CD4-positive, alpha-beta T cell treated with Interferon gamma for 1 hour (primary cell): ENCODE measurements around the gene KLHL30.

ENCODE experiments used
- DNase-seq: peaks from one replicate; pipeline ENCODE4 v3.0.0-alpha.2; 2020

The KLHL30 gene

DNA sequence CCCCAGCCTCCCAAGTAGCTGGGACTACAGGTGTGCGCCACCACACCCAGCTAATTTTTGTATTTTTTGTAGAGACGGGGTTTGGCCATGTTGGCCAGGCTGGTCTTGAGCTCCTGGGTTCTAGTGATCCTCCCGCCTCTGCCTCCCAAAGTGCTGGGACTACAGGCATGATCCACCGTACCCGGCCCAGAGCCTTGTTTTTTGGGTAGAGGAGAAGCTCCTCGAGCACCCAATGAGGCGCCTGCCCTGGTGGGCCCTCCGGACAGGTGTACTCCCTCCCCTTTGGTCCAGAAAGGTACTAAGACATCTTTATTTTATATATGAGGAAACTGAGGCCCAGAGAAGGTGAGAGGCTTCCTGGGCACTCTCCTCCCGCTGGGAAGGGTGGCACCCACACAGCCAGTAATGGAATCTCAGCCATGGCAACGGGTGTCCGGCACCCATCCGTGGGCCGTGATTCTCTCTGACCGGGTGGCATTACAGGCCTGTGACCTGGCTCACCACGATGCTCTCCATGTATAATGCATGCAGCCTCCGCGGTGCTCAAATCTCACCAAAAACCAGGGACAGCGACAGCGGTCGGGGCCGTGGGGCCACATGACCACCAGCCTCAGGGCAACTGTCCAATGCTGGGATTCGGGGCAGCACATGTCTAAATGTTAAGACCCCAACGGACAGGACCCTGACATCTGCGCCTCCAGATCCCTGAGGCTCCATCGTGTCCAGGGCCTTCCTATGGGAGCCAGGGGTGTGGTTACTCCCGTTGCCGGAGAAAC lies 16.8 kb upstream of the KLHL30 start:
- DNase-seq = no peak

DNA sequence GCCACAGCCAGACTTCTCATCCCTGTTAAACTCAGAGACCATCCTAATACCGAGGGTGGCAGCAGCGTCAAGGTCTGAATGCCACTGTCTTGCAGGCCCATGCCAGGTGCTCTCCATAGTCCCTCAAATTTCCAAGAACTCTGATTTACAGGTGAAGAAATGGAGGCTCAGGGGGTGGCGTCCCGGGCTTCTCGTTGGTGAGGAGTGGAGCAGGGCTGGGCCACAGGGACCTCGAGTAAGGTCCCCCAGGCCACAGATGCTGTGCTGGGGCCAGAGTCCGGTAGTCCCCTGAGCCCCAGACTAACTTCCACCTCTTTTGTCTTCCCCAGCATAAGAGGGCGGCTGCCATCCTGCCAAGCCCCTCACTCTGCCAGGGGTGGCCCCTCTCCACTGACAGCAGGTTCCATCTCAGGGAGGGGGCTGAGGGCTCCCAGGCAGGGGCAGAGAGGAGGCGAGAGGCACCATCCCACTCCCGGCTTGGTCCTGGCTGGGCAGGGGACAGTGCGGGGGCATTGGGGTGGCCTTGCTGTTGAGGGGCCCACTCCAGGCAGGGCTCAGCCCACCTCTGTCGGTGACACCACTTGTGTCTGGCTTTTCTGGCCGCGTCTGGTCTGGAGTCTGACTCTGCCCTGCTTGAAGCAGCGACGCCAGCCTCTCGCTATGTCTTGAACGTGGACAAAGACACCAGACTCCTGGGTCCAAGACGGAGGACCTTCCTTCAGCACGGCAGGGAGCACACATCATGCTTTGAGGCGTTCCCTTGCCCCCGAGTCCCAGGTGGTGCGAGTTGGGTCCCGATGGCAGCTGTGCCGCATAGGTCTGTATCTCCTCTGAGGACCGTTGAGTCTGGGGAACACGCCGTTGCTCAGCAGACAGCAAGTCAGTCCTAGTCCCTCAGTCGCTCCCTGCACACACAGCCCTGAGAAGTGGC lies 15.9 kb upstream of the KLHL30 start:
- DNase-seq = no peak

DNA sequence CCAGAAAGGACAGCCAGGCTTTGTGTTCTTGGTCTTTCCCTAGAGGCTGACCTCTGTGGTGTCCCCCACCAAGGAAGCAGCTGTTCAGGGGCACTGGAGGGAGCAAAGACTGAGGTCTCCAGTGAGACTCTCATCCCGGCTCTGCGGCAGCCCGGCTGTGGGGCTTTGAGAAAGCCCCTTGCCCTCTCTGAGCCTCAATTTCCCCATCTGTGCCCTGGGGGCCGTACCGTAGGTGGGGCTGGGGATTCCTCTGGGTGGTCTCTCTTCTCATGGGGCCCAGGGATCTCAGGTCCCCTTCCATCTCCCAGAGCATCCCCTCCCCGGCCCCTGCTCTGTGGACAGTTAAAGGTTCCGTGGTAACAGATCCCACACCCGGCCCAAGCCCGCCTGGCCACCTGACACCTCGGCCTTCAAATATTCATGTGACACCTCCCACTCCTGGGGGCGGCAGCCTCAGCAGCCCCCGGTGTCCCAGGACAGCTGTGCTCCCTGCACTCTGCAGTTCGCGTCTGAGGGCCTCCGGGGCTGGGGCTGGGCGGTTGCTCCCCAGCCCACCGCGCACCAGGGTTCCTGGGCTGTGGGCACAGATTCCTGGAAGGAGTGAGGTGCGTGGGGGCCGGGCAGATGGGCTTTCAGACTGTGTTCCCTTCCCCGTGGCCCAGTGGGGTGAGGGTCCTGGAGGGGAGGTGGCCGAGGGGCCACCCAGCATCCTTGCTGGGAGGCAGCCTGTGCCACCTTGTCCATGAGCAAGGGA lies 15.1 kb upstream of the KLHL30 start:
- DNase-seq = no peak

DNA sequence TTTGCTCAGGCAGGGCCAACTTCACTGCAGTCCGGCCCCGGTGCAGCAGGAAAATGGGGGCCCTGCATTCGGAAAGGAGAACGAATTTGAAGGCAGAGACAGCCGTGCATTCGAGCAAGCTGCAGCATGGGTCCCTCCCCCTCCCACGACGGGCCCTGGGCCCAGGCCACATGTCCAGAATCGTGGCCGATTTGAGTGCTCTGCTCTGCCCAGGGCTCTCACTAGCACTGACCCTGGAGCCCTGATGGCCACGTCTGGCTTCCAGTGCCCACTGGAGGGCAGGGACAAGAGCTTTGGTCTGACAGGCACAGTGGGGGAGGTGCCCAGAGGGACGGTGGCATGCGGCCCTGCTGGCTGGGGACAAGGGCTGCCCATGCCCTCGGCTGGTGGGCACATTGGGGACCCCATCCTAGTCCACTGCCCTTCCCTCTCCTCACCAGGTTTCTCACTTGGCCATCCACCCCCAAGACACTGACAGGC lies 14.4 kb upstream of the KLHL30 start:
- no peak for DNase-seq

DNA sequence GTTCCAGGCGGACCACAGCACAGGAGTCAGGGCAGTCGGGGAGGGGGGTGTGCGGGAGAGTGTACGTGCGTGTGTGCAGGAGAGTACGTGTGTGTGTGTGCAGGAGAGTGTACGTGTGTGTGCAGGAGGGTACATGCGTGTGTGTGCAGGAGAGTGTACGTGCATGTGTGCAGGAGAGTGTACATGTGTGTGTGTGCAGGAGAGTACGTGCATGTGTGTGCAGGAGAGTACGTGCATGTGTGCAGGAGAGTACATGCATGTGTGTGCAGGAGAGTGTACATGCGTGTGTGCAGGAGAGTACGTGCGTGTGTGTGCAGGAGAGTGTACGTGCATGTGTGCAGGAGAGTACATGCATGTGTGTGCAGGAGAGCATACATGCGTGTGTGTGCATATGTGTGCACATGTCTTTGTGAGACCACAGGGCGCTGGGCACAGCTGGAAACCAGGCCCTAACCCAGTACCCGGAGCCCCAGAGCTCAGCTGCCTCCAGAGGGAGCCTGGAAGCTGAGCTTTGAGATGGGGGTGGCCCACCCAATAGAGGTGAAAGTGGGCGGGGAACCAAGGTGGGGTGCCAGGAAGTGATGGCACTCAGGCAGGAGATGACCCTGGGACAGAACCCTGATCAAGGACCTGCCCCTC lies 13.9 kb upstream of the KLHL30 start:
- no peak for DNase-seq

DNA sequence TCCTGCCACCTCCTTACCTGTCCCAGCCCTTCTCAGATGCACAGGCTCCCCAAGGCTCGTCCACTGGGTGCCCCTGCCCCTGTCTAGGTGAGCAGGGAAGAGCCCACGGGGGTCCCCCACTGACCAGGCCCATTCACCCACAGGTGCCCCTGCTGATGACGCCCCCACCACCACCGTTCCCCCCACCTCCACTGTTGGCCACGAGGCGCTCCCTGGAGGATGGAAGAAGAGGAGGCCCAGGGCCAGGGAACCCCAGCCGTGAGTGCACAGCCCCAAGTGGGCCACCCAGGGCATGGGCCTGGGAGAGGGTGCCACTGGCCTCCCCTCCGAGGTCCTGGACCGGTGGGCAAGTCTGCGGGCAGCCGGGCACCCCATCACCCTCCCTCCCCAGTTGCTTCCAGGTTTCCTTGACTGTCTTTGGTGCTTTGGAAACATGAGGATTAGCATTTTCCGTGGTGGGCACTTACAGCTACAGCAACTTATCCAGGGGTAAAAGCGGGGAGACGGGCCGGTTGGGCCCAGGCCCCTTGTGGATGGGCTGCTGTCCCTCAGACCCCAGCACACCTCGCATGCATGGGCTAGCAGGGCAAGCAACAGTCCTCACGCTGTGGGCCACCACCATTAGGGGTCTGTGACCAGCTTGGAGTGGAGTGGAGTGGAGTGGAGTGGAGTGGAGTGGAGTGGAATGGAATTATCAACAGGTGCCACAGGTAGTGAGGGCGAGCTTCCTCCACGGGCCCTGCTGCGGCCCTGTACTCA lies 13.2 kb upstream of the KLHL30 start:
- DNase-seq = no peak

DNA sequence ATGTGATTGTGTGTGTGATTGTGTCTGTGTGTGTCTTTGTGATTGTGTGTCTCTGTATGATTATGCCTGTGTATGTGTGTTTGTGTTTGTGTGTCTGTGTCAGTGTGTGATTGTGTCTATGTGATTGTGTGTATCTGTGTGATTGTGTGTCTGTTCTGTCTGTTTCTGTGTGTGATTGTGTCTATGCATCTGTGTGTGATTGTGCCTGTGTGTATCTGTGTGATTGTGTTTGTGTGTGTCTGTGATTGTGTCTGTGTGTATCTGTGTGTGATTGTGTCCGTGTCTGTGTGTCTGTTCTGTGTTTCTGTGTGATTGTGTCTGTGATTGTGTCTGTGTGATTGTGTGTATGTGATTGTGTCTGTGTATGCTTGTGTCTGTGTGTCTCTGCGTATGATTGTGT lies 12.1 kb upstream of the KLHL30 start:
- no peak for DNase-seq

DNA sequence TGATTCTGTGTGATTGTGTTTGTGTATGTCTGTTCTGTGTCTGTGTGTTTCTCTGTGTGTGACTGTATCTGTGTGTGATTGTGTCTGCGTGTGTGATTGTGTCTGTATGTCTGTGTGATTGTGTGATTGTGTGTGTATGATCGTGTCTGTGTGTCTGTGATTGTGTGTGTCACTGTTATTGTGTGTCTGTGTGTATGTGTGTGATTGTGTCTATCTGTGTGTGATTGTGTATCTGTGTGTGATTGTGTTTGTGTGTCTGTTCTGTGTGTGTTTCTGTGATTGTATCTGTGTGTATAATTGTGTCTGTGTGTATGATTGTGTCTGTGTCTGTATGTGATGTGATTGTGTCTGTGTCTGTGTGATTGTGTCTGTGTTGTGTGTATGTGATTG lies 11.7 kb upstream of the KLHL30 start:
- no peak for DNase-seq

DNA sequence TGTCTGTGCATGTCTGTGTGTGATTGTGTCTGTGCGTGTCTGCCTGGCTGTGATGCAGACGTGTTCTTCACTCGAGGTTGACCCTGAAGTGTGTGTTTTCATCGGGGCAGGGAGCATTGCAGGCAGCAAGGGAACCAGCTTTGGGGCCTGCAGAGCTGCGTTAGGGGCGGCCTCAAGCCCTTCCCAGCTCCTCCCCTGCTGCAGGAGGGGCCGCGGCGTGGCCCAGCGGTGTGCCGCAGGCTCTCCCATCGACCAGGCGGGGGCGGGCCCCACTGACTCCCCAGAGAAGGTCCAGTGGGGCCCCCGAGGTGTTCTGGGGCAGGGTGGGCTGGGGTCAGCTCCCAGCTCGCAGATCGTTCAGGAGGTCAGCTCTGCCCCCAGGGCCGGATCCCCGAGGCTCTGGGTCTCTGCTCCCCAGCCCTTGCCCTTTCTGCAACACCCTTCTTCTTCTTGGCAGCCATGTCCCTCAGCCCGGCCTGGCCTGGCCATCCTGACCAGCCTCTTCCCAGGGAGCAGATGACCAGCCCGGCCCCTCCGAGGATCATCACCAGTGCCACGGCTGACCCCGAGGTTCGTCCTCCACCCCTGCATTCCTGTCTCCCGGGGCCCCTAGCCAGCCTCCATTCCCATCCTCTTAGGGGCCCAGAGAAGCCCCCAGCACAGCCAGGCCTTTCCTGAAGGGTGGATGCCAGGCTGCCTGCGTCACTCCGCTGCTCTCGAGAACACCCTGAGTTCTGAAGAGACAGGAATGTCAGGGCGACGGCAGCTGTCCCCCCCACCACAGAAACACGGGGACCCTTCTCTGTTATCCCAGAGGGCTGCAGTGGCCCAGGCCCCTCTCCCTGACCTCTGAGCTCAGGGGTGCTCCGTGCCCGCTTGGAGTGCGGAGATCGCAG lies 11.1 kb upstream of the KLHL30 start:
- DNase-seq = no peak

DNA sequence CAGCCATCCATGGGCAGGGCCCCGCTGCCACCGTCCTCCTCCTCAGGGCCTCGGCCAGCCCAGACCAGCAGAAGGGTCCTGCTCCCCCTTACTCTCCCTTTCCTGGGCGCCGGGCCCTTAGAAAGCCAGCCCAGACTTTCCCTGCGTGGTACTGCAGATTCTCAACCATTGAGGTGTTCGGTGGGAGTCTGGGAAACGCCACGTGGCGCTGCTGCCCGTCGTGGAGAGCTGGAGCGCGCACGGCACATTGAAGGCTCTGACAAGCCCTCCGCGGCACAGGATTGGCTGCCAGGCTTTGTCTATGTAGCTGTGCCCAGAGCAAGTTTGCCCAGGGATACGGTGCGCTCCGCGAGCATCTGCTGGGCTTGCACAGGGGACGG lies 10.4 kb upstream of the KLHL30 start:
- DNase-seq = no peak

DNA sequence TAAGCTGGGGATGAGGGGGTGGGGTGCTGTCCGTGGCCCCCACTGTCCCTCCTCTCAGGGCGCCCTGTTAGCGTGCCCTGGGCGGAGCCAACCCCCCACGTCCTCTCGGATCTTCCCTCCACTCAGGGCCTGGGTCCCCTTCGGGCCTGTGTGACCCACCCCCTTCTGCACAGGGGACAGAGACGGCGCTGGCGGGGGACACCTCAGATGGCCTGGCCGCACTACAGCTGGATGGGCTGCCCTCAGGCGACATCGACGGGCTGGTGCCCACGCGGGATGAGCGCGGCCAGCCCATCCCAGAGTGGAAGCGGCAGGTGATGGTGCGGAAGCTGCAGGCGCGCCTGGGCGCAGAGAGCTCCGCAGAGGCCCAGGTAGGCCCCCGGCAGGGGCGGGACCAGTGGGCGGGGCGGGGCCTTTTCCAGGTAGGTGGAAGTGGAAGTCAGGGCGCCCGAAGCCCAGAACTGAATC lies 9.9 kb upstream of the KLHL30 start:
- no peak for DNase-seq

DNA sequence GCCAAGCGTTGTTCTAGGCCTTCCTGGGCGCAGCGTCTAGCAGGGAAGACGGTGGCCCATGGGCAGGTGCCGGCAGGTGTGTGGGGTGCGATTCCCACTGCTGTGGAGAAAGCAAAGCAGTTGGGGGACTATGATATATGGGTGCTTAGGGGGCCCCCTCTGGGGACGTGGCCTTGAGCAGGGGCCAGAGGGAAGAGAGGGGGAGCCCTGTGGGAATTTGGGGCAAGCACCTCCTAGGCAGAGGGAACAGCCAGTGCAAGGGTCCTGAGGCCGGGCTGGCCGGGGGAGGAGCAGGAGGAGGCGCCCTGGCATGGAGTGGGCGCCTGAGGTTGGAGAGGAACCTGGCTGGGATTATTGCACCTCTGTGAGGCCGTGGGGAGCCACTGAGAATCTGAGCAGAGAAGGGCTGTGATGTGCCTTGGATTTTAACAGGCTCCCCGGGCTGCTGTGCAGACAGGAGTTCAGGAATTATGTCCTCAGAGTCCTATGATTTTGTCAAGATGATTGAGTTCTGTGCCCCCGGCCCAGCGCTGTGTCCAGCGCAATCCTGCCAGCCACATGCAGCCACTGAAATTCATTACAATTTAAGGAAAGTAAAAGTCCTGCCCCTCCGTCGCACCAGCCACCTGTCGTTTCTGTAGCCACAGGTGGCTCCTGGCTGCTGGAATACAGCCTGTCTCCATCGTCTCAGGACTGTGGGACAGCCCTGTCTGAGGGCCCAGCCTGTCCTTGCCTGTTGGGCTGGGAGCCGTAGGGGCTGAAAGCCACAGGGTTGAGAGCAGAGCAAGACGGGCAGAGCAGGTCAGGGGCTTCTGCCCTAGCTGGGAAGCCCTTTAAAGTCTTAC lies 9.1 kb upstream of the KLHL30 start:
- DNase-seq = no peak

DNA sequence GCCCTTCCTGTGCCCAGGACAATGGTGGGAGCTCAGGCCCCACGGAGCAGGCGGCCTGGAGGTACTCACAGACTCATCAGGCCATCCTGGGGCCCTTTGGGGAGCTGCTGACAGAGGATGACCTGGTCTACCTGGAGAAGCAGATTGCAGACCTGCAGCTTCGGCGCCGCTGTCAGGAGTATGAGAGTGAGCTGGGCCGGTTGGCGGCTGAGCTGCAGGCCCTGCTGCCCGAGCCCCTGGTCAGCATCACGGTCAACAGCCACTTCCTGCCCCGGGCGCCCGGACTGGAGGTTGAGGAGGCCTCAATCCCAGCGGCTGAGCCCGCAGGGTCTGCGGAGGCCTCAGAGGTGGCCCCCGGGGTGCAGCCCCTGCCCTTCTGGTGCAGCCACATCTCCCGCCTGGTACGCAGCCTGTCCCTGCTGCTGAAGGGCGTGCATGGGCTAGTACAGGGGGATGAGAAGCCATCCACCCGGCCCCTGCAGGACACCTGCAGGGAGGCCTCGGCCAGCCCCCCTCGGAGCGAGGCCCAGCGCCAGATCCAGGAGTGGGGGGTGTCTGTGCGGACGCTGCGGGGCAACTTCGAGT lies 8.3 kb upstream of the KLHL30 start:
- DNase-seq = no peak

DNA sequence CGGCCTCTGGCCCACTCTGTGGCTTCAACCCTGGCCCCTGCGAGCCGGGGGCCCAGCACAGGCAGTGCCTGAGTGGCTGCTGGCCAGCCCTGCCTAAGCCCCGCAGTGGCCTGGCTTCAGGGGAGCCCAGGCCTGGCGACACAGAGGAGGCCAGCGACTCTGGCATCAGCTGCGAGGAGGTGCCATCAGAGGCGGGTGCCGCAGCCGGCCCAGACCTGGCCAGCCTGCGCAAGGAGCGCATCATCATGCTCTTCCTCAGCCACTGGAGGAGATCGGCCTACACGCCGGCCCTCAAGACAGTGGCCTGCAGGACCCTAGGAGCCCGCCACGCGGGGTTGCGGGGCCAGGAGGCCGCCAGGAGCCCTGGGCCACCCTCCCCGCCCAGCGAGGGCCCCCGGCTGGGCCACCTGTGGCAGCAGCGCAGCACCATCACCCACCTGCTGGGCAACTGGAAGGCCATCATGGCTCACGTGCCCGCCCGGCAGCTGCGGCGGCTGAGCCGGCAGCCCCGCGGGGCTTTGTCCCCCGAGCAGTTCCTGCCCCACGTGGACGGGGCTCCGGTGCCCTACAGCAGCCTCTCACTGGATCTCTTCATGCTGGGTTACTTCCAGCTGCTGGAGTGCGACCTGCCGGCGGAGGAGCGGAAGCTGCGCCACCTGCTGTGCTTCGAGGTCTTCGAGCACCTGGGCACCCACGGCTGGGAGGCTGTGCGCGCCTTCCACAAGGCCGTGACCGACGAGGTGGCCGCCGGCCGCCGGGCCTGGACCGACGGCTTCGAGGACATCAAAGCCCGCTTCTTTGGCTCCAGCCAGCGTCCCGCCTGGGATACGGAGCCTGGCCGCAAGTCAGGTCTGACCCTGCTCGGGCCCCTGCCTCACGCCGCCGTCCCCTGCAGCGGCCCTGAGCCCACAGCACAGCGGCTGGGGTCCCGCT lies 7.5 kb upstream of the KLHL30 start:
- DNase-seq = no peak

DNA sequence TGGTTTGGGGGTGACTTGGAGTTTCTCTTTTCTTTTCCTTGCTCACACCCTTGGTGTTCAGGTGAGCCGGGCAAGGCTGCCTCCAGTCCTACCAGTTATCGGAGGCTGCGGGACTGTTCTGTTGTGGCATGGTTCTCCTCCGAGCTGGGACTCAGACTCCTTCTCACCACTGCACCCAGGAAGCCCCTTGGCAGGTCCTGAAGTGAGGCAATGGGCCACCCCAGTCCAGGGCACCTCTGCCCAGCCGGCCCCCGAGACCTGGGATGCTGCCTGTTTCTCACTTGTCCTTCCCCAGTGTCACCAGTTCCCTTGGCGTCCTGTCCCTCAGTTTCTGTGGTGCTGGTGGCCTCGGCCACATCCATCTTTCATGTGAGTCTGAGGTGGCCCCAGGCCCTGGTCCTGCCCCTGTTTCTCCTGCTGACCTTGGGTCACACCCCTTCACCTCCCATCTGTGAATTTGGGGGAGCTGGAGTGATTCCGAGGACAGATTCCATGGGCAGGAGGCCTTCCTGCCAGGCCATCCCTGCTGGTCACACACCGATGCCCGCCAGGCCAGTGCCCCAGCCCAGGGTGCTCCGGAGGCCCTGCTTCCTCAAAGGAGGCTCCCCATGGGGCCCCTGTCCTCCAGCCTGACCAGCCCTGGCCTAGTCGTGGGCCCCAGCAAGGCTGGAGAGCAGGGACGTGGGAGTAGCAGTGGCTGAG lies 6.6 kb upstream of the KLHL30 start:
- DNase-seq = no peak

DNA sequence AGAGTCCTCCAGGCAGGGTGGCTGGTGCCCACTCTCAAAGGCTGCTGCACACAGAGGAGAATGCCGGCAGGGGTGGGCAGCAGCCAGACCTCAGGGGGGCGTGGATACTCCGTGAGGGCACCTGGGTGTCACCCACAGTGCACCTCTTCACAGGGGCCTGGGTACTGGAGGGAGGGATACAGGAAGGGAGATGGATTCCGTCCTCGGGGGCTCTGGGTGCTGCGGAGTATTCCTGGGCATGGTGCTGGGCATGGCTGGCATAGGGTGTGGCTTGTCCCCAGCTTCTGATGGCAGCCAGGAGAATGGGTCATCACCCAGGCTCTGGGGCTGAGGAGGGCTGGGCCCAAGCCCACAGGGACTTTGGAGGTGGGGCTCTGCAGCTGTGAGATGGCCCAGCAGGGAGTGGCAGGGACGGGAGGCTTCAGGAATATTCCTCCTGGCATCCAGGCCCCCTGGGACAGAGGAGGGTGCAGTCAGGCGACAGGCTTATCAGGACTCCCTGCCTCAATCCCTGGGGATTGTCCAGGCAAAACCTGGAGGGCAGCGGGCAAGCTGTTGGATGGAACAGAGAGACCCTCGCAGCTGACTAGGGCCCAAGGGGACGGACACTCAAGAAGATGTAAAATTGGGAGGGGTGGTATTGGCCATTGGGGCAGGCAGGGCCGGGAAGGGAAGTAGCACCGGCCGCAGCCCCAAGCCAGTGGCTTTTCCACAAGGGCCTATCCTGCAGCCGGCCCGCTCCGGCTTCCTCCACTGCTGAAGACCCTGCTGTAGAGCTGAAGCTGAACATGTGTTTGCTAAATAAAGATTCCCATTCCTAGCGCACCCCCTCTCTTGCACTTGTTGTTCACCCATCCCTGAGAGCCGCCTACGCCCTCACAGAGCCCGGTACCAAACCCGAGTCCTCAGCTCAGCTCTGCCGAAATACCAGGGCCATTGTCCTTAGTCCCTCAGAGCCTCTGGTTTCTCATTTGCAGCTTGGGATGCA lies 5.7 kb upstream of the KLHL30 start:
- DNase-seq = no peak
